Epithelial cell of esophagus (primary cell): Measurements from ENCODE around the gene TMPRSS12.
"Not testable (repeated sequence)": the region's sequence is repeated elsewhere in the genome, so short reads cannot be mapped to it uniquely, and the experiment has no call there.

Experiments used
- DNase-seq: peaks from one replicate; pipeline ENCODE4 v3.0.0; 2010; ENCODE audit warnings: low read depth
- H3K4me3 ChIP-seq: 2 replicates; pipeline ENCODE4 v1.5.1; 2011; ENCODE audit warnings: mild to moderate bottlenecking, low read length, control low read depth
- CTCF ChIP-seq: IDR thresholded peaks from 2 replicates; pipeline ENCODE4 v1.5.1; 2011; ENCODE audit warnings: low read depth, mild to moderate bottlenecking, low read length, control low read depth, inconsistent platforms; ENCODE audit not compliant: insufficient read depth; ENCODE audit errors: missing control alignments

The TMPRSS12 gene

GRCh38 chr12:50841716-50842531 is 802 bp upstream of the TMPRSS12 start:
- no peak overlapping the region for H3K4me3 ChIP-seq
- no peak for DNase-seq
- no peak for TF ChIP-seq CTCF

GRCh38 chr12:50845021-50845647 is 2.4 kb downstream of the TMPRSS12 start:
- no peak overlapping the region for H3K4me3 ChIP-seq
- TF ChIP-seq CTCF, result no peak
- DNase-seq, result peak; percentile 42

DNA sequence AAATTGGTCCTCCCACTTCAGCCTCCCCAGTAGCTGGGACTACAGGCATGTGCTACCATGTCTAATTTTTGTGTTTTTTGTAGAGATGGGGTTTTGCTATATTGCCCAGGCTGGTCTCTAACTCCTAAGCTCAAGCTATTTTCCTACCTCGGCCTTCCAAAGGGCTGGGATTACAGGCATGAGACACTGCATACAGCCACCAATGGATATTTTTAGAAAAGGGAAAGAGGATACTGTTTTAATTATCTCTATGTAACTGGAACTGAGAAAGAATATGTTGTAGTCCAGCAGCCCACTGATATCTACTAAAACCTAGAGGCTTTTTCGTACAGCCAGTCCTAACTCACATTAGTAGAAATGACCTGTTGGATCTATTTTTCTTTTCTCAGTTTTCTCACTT is 6.2 kb downstream of the TMPRSS12 start:
- no peak overlapping the region for H3K4me3 ChIP-seq
- DNase-seq, result no peak
- TF ChIP-seq CTCF, result no peak

- not testable (repeated sequence) for H3K4me3 ChIP-seq, DNase-seq
These were observed 12.5 kb downstream of the TMPRSS12 start for GRCh38 chr12:50855218-50855617.

GRCh38 chr12:50855679-50856078 is 13.0 kb downstream of the TMPRSS12 start:
- H3K4me3 ChIP-seq, DNase-seq: not testable (repeated sequence)

- no peak overlapping the region for H3K4me3 ChIP-seq
- no peak for DNase-seq
- TF ChIP-seq CTCF, result no peak
These were observed 17.0 kb downstream of the TMPRSS12 start for GRCh38 chr12:50859621-50860310.

DNA sequence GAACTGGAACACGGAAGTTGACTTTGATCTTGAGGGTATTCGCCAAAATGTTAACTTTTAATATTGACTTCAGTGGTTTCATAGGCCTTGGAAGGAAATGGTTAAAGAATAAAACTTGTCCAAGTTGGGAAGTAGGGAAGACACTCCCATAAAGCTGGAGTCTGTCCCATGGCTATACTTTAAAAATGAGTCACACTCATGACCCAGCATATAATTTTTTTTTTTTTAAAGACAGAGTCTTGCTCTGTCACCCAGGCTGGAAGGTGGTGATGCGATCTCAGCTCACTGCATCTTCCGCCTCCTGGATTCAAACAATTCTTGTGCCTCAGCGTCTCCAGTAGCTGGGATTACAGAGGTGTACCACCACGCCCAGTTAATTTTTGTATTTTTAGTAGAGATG is 19.6 kb downstream of the TMPRSS12 start:
- no peak for TF ChIP-seq CTCF
- DNase-seq, result peak; percentile 68
- H3K4me3 ChIP-seq, result no peak overlapping the region

DNA sequence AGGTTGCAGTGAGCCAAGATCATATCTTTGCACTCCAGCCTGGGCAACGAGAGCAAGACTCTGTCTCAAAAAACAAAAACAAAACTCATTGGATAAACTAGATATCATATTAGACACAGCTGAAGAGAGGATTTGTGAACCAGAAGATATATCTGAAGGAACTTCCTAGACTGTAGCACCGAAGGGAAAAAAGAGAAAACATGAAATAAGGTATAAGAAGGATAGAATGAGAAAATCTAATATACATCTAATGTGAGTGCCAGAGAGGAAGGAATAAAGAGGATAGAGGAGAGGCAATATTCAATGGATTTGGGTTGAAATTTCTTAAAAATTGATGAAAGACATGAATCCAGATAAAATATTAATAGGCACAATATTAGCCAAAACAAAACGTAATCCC is 22.5 kb downstream of the TMPRSS12 start:
- DNase-seq, result no peak
- no peak for TF ChIP-seq CTCF
- H3K4me3 ChIP-seq, result no peak overlapping the region

DNA sequence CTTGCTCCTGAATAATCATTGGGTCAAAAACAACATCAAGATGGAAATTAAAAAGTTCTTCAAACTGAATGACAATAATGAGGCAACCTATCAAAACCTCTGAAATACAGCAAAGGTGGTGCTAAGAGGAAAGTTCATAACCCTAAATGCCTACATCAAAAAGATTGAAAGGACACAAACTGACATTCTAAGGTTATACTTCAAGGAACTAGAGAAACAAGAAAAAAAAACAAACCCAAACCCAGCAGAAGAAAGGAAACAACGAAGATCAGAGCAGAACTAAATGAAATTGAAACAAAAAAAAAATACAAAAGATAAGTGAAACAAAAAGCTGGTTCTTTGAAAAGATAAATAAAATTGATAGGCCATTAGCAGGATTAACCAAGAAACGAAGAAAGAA is 26.2 kb downstream of the TMPRSS12 start:
- not testable (repeated sequence) for DNase-seq, H3K4me3 ChIP-seq
